Ishikawa (cell line): ENCODE results near the gene VWDE.

Experiments used
- CREB1 ChIP-seq: IDR thresholded peaks from 2 replicates; pipeline ENCODE4 v1.6.1; 2012; ENCODE audit warnings: low read depth
- NFIC ChIP-seq: IDR thresholded peaks from 2 replicates; pipeline ENCODE4 v1.6.1; 2012
- TAF1 ChIP-seq: IDR thresholded peaks from 2 replicates; pipeline ENCODE4 v1.6.1; 2012; ENCODE audit warnings: low read depth, mild to moderate bottlenecking
- TF ChIP-seq, protein P1 (sequence below): IDR thresholded peaks from 2 replicates; pipeline ENCODE4 v1.6.1; 2012; ENCODE audit warnings: low read depth, mild to moderate bottlenecking

DNA sequence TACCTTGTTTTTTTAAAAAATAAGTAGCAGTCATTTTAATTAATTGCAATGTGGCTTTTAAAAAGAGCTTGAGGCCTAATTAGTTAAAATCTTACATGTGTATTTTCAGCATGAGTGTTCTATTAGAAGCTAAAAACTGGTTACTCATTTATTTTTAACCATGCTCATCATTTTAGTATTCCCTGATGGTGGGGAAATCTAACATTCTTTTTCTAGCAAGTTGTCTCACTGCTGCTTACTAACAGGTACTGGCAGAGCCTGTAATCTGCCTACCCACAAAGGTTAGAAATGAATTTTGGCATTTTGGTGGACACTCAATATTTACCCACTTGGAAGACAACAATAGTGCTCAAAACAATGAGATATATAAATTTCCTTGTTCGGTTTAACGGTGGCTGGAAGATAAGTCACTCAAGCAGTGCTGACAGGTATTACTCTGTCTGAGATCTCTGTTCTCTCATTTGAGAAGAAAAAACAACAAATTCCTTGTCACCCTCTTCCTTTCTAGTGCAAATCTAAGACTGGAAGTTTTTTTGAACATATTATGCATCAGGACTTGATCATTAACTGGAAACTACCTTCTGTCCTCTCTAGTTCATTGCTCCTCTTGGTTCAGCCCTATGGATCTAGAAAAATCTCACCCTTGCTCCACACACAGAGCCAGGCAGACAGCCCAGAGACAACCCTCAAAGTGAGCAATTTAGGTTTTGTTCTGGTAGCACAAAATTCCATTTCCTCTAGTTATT is 83.3 kb downstream of the VWDE start:
- TF ChIP-seq NFIC, result no peak
- TF ChIP-seq CREB1, result no peak
- TF ChIP-seq, protein P1, sequence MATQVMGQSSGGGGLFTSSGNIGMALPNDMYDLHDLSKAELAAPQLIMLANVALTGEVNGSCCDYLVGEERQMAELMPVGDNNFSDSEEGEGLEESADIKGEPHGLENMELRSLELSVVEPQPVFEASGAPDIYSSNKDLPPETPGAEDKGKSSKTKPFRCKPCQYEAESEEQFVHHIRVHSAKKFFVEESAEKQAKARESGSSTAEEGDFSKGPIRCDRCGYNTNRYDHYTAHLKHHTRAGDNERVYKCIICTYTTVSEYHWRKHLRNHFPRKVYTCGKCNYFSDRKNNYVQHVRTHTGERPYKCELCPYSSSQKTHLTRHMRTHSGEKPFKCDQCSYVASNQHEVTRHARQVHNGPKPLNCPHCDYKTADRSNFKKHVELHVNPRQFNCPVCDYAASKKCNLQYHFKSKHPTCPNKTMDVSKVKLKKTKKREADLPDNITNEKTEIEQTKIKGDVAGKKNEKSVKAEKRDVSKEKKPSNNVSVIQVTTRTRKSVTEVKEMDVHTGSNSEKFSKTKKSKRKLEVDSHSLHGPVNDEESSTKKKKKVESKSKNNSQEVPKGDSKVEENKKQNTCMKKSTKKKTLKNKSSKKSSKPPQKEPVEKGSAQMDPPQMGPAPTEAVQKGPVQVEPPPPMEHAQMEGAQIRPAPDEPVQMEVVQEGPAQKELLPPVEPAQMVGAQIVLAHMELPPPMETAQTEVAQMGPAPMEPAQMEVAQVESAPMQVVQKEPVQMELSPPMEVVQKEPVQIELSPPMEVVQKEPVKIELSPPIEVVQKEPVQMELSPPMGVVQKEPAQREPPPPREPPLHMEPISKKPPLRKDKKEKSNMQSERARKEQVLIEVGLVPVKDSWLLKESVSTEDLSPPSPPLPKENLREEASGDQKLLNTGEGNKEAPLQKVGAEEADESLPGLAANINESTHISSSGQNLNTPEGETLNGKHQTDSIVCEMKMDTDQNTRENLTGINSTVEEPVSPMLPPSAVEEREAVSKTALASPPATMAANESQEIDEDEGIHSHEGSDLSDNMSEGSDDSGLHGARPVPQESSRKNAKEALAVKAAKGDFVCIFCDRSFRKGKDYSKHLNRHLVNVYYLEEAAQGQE, result no peak
- TF ChIP-seq TAF1, result no peak
